A549 (cell line): ENCODE data around the gene KRTAP12-2. TPM values are rescaled to one million over a fixed set of nuclear protein-coding genes. Genes with fewer than 3 reads are reported as not detected.

Experiments
- ATAC-seq, 2 experiments: fragments of 200-7000 bp in 1 of 2; fragments of >200 bp in 1 of 2; cut with Nextera tagmentation in 1 of 2; cut with Tn5 transposase in 1 of 2; 3 replicates each; pipeline versions ENCODE4 v1.8.0 to v1.9.1; 2018 to 2020; ENCODE audit warnings: mild to moderate bottlenecking in 1 of 2, moderate library complexity in 1 of 2
- CTCF ChIA-PET: fragments of 300-600 bp; sonication (Branson Sonifier 250); formaldehyde crosslinking; extraction: SDS; loops from one replicate; lab custom pipeline; 2021; ENCODE audit warnings: antibody characterized with exemption, inconsistent platforms; lab: Yijun Ruan, JAX
- POLR2A ChIA-PET: fragments of 350-600 bp; formaldehyde crosslinking; extraction: SDS; loops from one replicate; lab custom pipeline; 2021; ENCODE audit warnings: antibody characterized with exemption, inconsistent platforms; lab: Yijun Ruan, JAX
- DNase-seq, 2 experiments: peaks; one replicate each; pipeline versions ENCODE4 v3.0.0 to v3.0.0-alpha.2; 2011 to 2016; ENCODE audit warnings: low read depth in 1 of 2, low spot score in 1 of 2
- FAIRE-seq: peaks from 2 replicates; lab custom pipeline; 2011; peaks lifted over from hg19 to GRCh38; lab: Jason Lieb, UNC
- H3K27ac ChIP-seq, 2 experiments: fragments of >200 bp; sonication (Bioruptor Twin); formaldehyde crosslinking; 3 replicates each; pipeline ENCODE4 v1.5.1; 2016 to 2017
- H3K4me1 ChIP-seq: fragments of >200 bp; sonication (Bioruptor Twin); formaldehyde crosslinking; 3 replicates; pipeline ENCODE4 v1.6.1; 2016
- H3K4me2 ChIP-seq: fragments of >200 bp; sonication (Bioruptor Twin); formaldehyde crosslinking; 3 replicates; pipeline ENCODE4 v1.6.1; 2016
- H3K4me3 ChIP-seq: fragments of >200 bp; sonication (Bioruptor Twin); formaldehyde crosslinking; 3 replicates; pipeline ENCODE4 v1.5.1; 2016
- H3K9me3 ChIP-seq: fragments of >200 bp; sonication (Bioruptor Twin); formaldehyde crosslinking; 3 replicates; pipeline ENCODE4 v1.6.1; 2016
- CBX2 ChIP-seq: fragments of 200-600 bp; sonication (generic); IDR thresholded peaks from 2 replicates; pipeline ENCODE4 v1.6.1; 2016; ENCODE audit warnings: low read depth, mild to moderate bottlenecking, borderline replicate concordance
- CEBPB ChIP-seq, 2 experiments: fragments of >200 bp in 1 of 2; sonication (Bioruptor Twin) in 1 of 2; formaldehyde crosslinking in 1 of 2; IDR thresholded peaks; 2 replicates each; pipeline ENCODE4 v1.6.1; 2012 to 2016
- CHD4 ChIP-seq: fragments of 200-600 bp; sonication (generic); IDR thresholded peaks from 2 replicates; pipeline ENCODE4 v1.6.1; 2016; ENCODE audit warnings: antibody characterized with exemption, mild to moderate bottlenecking, borderline replicate concordance
- EHF ChIP-seq: fragments of 250-450 bp; sonication (Bioruptor Pico); IDR thresholded peaks from 2 replicates; pipeline ENCODE4 v1.5.0; 2020; ENCODE audit warnings: mild to moderate bottlenecking
- EHMT2 ChIP-seq: fragments of 200-600 bp; sonication (generic); IDR thresholded peaks from 2 replicates; pipeline ENCODE4 v1.6.1; 2016; ENCODE audit warnings: antibody characterized with exemption, low read depth, mild to moderate bottlenecking, moderate library complexity
- HMGXB4 ChIP-seq: fragments of 250-450 bp; sonication (Bioruptor Pico); IDR thresholded peaks from 2 replicates; pipeline ENCODE4 v1.5.0; 2021; ENCODE audit warnings: mild to moderate bottlenecking, moderate library complexity, borderline replicate concordance
- HOXB5 ChIP-seq: fragments of 250-450 bp; sonication (Bioruptor Pico); IDR thresholded peaks from 2 replicates; pipeline ENCODE4 v1.5.0; 2020; ENCODE audit warnings: mild to moderate bottlenecking, moderate library complexity
- JUN ChIP-seq, 2 experiments: fragments of >200 bp; sonication (Bioruptor Twin); formaldehyde crosslinking; IDR thresholded peaks; 2 replicates in 1 of 2; 3 replicates in 1 of 2; pipeline ENCODE4 v1.6.1; 2016 to 2017
- JUNB ChIP-seq: fragments of >200 bp; sonication (Bioruptor Twin); formaldehyde crosslinking; IDR thresholded peaks from 2 replicates; pipeline ENCODE4 v1.6.1; 2016
- MAFK ChIP-seq: fragments of 450-650 bp; IDR thresholded peaks from 2 replicates; pipeline ENCODE4 v1.6.1; 2014; ENCODE audit not compliant: partially characterized antibody
- MYC ChIP-seq: IDR thresholded peaks from 2 replicates; pipeline ENCODE4 v1.6.1; 2012; ENCODE audit warnings: mild to moderate bottlenecking, inconsistent platforms, low read length, improper control_type of control experiment, borderline replicate concordance
- POLR2AphosphoS2 ChIP-seq: conservative IDR thresholded peaks from 2 replicates; pipeline ENCODE4 v1.6.1; 2012; ENCODE audit warnings: low read length, improper control_type of control experiment, inconsistent platforms
- RAD21 ChIP-seq, 2 experiments: fragments of >200 bp in 1 of 2; sonication (Bioruptor Twin) in 1 of 2; formaldehyde crosslinking in 1 of 2; IDR thresholded peaks in 1 of 2; conservative IDR thresholded peaks in 1 of 2; 2 replicates in 1 of 2; 3 replicates in 1 of 2; pipeline ENCODE4 v1.6.1; 2012 to 2018; ENCODE audit warnings: inconsistent platforms in 1 of 2
- TFCP2L1 ChIP-seq: fragments of 250-450 bp; sonication (Bioruptor Pico); IDR thresholded peaks from 2 replicates; pipeline ENCODE4 v1.5.0; 2021; ENCODE audit warnings: mild to moderate bottlenecking
- TP53 ChIP-seq: fragments of 250-450 bp; sonication (Bioruptor Pico); IDR thresholded peaks from 2 replicates; pipeline ENCODE4 v1.5.0; 2021; ENCODE audit warnings: mild to moderate bottlenecking, moderate library complexity
- WGBS: methylation state at CpG from one replicate; pipeline ENCODE4 v1.1.6; 2017; ENCODE audit errors: missing lambda C conversion rate; 5-methylcytosine and 5-hydroxymethylcytosine counted together
- polyA plus RNA-seq, 4 experiments: library from polyadenylated mRNA; depleted of rRNA in 3 of 4; stranded (reverse); fragments of >200 nt; fragmentation: RNase III in 1 of 4; extraction: RNeasy Plus Mini Kit Qiagen cat#74134 plus additional on column Dnase treatment in 1 of 4; gene quantifications; 2 replicates in 3 of 4; 3 replicates in 1 of 4; pipeline ENCODE4 v1.2.3, GENCODE V29; 2011 to 2017
- TF ChIP-seq, protein P1 (sequence below): fragments of 250-450 bp; sonication (Bioruptor Pico); IDR thresholded peaks from 2 replicates; pipeline ENCODE4 v1.5.0; 2020; ENCODE audit warnings: low read depth, mild to moderate bottlenecking, moderate library complexity
- TF ChIP-seq, protein P2 (sequence below): fragments of >200 bp; sonication (Bioruptor Twin); formaldehyde crosslinking; IDR thresholded peaks from 3 replicates; pipeline ENCODE4 v1.6.1; 2016
- TF ChIP-seq, protein P3 (sequence below): IDR thresholded peaks from 2 replicates; pipeline ENCODE4 v1.6.1; 2012
- TF ChIP-seq, protein P4 (sequence below): fragments of 150-350 bp; IDR thresholded peaks from 2 replicates; pipeline ENCODE4 v1.6.1; 2014; ENCODE audit warnings: low read depth, mild to moderate bottlenecking, low read length

KRTAP12-2 gene
- polyA plus RNA-seq, 2 of the 4 experiments (the other 2 are of a cell fraction): not detected

GRCh38 chr21:44687671-44688070 lies 20.9 kb upstream of the KRTAP12-2 start:
- ATAC-seq: no peak
- Histone ChIP-seq H3K4me1 (no peaks in the 10 kb centered on the region), H3K9me3 (peaks cover 4% of the 10 kb centered on the region; the same call in 2 of the 3 replicates), H3K4me2 (no peak overlapping the region), H3K4me3 (no peak overlapping the region), H3K27ac (no peak overlapping the region)
- no peak for DNase-seq
- TF ChIP-seq, protein P1, sequence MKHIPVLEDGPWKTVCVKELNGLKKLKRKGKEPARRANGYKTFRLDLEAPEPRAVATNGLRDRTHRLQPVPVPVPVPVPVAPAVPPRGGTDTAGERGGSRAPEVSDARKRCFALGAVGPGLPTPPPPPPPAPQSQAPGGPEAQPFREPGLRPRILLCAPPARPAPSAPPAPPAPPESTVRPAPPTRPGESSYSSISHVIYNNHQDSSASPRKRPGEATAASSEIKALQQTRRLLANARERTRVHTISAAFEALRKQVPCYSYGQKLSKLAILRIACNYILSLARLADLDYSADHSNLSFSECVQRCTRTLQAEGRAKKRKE (CRISPR knock-in tag): no peak
- TF ChIP-seq HMGXB4 (CRISPR knock-in tag) (no peak), JUN (IDR thresholded peaks at IDR 0.05) (no peak), CHD4 (no peak), MYC (no peak), JUNB (no peak), TP53 (CRISPR knock-in tag) (no peak), EHF (CRISPR knock-in tag) (no peak), CBX2 (no peak), TFCP2L1 (CRISPR knock-in tag) (no peak), HOXB5 (CRISPR knock-in tag) (no peak), RAD21 (conservative IDR thresholded peaks at IDR 0.05 in 1 of 2, IDR thresholded peaks at IDR 0.05 in 1 of 2) (no peak), POLR2AphosphoS2 (no peak), CEBPB (IDR thresholded peaks at IDR 0.05) (no peak)
- TF ChIP-seq, protein P2, sequence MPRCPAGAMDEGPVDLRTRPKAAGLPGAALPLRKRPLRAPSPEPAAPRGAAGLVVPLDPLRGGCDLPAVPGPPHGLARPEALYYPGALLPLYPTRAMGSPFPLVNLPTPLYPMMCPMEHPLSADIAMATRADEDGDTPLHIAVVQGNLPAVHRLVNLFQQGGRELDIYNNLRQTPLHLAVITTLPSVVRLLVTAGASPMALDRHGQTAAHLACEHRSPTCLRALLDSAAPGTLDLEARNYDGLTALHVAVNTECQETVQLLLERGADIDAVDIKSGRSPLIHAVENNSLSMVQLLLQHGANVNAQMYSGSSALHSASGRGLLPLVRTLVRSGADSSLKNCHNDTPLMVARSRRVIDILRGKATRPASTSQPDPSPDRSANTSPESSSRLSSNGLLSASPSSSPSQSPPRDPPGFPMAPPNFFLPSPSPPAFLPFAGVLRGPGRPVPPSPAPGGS: no peak
- TF ChIP-seq, protein P3, sequence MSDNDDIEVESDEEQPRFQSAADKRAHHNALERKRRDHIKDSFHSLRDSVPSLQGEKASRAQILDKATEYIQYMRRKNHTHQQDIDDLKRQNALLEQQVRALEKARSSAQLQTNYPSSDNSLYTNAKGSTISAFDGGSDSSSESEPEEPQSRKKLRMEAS: no peak
- TF ChIP-seq, protein P4, sequence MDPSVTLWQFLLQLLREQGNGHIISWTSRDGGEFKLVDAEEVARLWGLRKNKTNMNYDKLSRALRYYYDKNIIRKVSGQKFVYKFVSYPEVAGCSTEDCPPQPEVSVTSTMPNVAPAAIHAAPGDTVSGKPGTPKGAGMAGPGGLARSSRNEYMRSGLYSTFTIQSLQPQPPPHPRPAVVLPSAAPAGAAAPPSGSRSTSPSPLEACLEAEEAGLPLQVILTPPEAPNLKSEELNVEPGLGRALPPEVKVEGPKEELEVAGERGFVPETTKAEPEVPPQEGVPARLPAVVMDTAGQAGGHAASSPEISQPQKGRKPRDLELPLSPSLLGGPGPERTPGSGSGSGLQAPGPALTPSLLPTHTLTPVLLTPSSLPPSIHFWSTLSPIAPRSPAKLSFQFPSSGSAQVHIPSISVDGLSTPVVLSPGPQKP: no peak
- POLR2A ChIA-PET: no interaction called here
- CTCF ChIA-PET: no interaction called here
- no peak for FAIRE-seq
- 13% methylated on average over 11 of the region's 11 CpGs for WGBS

- no peak for TF ChIP-seq EHMT2
- no peak for TF ChIP-seq MAFK
- CTCF ChIA-PET: no interaction called here
- Histone ChIP-seq H3K27ac (no peak overlapping the region), H3K4me1 (no peaks in the 10 kb centered on the region), H3K4me3 (no peak overlapping the region), H3K9me3 (no peaks in the 10 kb centered on the region), H3K4me2 (no peak overlapping the region)
- WGBS: 63% methylated on average over 21 of the region's 25 CpGs
- FAIRE-seq: no peak
- POLR2A ChIA-PET: no interaction called here
- DNase-seq: no peak
- no peak for ATAC-seq
These were observed 20.3 kb upstream of the KRTAP12-2 start for GRCh38 chr21:44686843-44687561.
